Fibroblast of upper back skin (primary cell): ENCODE measurements around the gene OSBPL2.

Experiments used
- DNase-seq: peaks from one replicate; pipeline ENCODE4 v3.0.0-alpha.2; 2013

OSBPL2 gene

GRCh38 chr20:62330576-62331317, 92.4 kb downstream of the OSBPL2 start:
- DNase-seq: no peak

GRCh38 chr20:62331347-62331746, 93.0 kb downstream of the OSBPL2 start:
- DNase-seq: no peak

GRCh38 chr20:62332421-62332820, 94.1 kb downstream of the OSBPL2 start:
- DNase-seq: no peak

- DNase-seq: no peak
Measured at GRCh38 chr20:62332989-62333819, 94.9 kb downstream of the OSBPL2 start.

GRCh38 chr20:62333820-62334595, 95.7 kb downstream of the OSBPL2 start:
- DNase-seq: no peak

- no peak for DNase-seq
Measured at GRCh38 chr20:62334881-62335280, 96.6 kb downstream of the OSBPL2 start.

- no peak for DNase-seq
Measured at GRCh38 chr20:62335532-62335931, 97.2 kb downstream of the OSBPL2 start.

GRCh38 chr20:62336329-62336728, 98.0 kb downstream of the OSBPL2 start:
- no peak for DNase-seq

- no peak for DNase-seq
Measured at GRCh38 chr20:62336775-62337557, 98.6 kb downstream of the OSBPL2 start.

GRCh38 chr20:62337558-62338293, 99.4 kb downstream of the OSBPL2 start:
- no peak for DNase-seq

GRCh38 chr20:62338294-62338620, 99.9 kb downstream of the OSBPL2 start:
- DNase-seq: no peak

- no peak for DNase-seq
Measured at GRCh38 chr20:62339647-62340062, 101.3 kb downstream of the OSBPL2 start.

- no peak for DNase-seq
Measured at GRCh38 chr20:62342910-62343309, 104.6 kb downstream of the OSBPL2 start.

- no peak for DNase-seq
Measured at GRCh38 chr20:62344092-62344491, 105.8 kb downstream of the OSBPL2 start.

- no peak for DNase-seq
Measured at GRCh38 chr20:62344782-62345181, 106.5 kb downstream of the OSBPL2 start.
